GM12892 (cell line): ENCODE results near the gene KCNT1.

ENCODE experiments used
- POLR2A ChIP-seq: IDR thresholded peaks from 2 replicates; pipeline ENCODE4 v1.6.1; 2011; ENCODE audit warnings: low read depth, low read length, control low read depth
- POLR2AphosphoS5 ChIP-seq: IDR thresholded peaks from 2 replicates; pipeline ENCODE4 v1.6.1; 2011; ENCODE audit warnings: low read depth, low read length, control low read depth

DNA sequence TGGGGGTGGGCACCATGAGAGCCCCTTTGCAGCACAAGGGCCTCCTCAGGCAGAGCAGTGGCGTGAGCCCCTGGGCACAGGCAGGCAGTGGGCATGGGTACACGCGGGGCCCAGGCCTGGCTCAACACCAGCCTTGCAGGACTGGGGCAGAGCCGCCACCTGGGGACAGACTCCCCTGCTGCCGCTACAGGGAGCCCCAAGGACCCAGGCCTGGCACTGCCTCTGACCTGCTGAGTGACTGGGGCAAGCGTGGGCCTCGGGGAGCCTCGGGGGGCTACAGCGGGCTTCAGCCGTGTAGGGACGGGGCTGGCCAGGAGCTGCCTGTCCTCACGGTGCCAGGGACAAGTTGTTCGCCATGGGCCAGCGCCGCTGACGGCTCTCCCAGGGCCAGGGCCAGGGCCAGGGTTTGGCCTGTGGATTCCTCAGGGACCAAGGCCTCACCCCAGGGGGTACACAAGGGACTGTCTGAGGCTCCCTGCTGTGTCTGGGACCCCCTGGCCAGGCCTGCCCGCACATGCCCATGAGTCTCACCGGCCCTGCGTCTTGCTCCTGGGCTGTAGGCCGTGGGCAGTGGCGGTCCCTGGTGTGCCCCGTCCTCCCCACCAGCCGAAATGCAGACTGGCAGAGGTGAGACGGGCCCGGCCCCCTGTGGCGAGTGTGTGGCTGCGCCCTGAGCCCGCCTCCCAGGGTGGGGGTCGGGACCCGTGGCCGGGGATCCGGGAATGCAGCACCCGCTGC lies 42.5 kb downstream of the KCNT1 start:
- no peak for TF ChIP-seq POLR2A
- no peak for TF ChIP-seq POLR2AphosphoS5
